GM10248 (cell line): Measurements from ENCODE around the gene ARHGEF10L.

Source experiments
- CTCF ChIA-PET: fragments of 300-600 bp; sonication (Branson Sonifier 250); formaldehyde crosslinking; extraction: SDS; loops from one replicate; lab custom pipeline; 2021; ENCODE audit warnings: antibody characterized with exemption; lab: Yijun Ruan, JAX
- POLR2A ChIA-PET: fragments of 350-650 bp; sonication (Branson Sonifier 250); formaldehyde crosslinking; extraction: SDS; loops from one replicate; lab custom pipeline; 2020; ENCODE audit warnings: antibody characterized with exemption; lab: Yijun Ruan, JAX
- DNase-seq: peaks from one replicate; pipeline ENCODE4 v3.0.0; 2012; ENCODE audit errors: extremely low spot score
- CTCF ChIP-seq: IDR thresholded peaks from 2 replicates; pipeline ENCODE4 v1.5.1; 2012; ENCODE audit warnings: mild to moderate bottlenecking, low read depth; ENCODE audit errors: extremely low read depth, missing control alignments, control extremely low read depth

Gene ARHGEF10L

GRCh38 chr1:17728123-17728712 is 188.7 kb downstream of the ARHGEF10L start:
- ChIA-PET POLR2A (no interaction called here), CTCF (no interaction called here)
- DNase-seq: no peak
- TF ChIP-seq CTCF: no peak

DNA sequence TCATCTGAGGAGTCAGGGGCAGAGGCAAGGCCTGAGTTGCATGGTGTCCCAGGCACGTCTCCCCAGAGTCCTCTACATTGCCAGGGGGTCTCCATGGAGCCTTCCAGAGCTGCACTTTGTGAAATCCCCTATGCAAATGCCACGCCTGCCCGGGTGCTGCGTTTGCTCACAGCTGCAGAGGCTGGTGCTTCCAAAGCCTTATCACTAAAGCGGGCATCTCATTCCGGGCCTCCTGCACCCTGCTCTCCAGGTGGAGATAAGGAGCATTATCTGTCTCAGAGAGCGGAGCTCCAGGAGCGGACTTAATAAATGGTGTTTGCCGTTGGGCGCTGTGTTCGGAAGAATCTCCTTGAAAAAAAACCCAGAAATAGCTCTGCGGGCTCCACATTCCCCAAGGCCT is 189.8 kb downstream of the ARHGEF10L start:
- no peak for TF ChIP-seq CTCF
- ChIA-PET POLR2A (no interaction called here), CTCF (no interaction called here)
- DNase-seq: no peak

DNA sequence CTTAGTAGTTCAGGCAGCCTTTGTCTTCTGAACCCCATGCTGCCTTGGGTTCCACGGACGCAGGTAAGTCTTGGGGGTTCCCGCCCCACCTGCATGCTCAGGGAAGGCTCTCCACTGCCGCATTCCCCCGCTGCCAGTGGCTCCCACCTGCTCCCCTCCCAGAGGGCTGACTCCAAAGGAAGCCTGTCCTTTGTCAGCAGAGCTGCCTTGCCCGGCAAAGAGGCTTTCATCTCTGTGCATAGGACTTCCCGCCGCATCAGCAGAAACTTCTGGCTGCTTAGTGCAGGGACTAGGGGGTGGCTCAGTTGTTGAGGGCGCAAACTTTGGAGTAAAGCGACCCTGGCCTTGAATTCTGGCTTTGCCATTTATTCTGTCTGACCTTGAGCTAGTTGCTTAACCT is 190.4 kb downstream of the ARHGEF10L start:
- CTCF ChIA-PET: no interaction called here
- POLR2A ChIA-PET: no interaction called here
- no peak for TF ChIP-seq CTCF
- DNase-seq: no peak

DNA sequence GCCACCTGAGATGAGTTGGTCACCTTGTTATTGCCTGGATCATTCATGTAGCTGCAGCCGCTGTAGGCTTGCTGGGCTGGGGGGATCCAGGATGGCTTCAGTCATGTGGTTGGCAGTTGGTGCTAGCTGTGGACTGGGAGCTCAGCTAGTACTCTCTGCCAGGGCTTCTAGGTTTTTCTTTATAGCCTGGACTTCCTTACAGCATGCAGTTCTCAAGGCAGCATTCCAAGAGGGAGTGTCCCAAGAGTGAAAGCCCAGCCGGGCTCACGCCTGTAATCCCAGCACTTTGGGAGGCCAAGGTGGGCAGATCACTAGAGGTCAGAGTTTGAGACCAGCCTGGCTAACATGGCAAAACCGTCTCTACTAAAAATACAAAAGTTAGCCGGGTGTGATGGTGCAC is 192.0 kb downstream of the ARHGEF10L start:
- ChIA-PET CTCF (no interaction called here), POLR2A (no interaction called here)
- no peak for TF ChIP-seq CTCF

GRCh38 chr1:17732475-17732874 is 193.0 kb downstream of the ARHGEF10L start:
- no peak for TF ChIP-seq CTCF
- no peak for DNase-seq
- ChIA-PET CTCF (no interaction called here), POLR2A (no interaction called here)

More for the DNA sequence above, 192.0 kb downstream of the ARHGEF10L start:
- no peak for DNase-seq

DNA sequence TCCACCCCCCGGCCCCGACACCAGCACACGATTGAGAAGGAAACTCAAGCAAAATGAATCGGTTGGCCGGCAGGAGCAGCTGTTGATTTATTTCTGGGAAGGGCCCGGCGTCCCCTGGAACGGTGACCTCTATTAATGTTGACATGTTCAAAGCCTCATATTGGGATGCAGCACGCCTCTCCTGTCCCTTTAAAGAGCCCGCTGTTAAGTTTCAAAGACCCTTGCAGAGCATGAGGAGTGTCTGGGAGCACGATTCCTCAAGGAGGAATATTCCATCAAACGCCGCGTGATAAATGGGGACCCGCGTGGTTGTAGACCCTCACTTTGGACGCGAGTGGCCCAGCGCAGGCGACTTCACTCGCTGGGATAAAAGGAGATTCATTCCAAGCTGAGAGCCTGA is 194.2 kb downstream of the ARHGEF10L start:
- ChIA-PET CTCF (no interaction called here), POLR2A (no interaction called here)
- TF ChIP-seq CTCF: no peak
- no peak for DNase-seq
